Measurements from ENCODE around the gene MZB1. TPM values are rescaled to one million over a fixed set of nuclear protein-coding genes. Genes with fewer than 3 reads are reported as not detected.

The MZB1 gene
- total RNA-seq, 120 experiments from 2014 or later = 0.25 to 3.6 (median 0.63) TPM; not detected in 75

Other genes starting within 250 kb of the MZB1 start
- gene SIL1, start 191.5 kb downstream of the MZB1 start, total RNA-seq = 10 to 100 TPM; 21.5 to 48.7 (median 34.1) TPM
- gene MATR3, start 96.2 kb downstream of the MZB1 start, total RNA-seq = 100 to 1,000 TPM; 154 to 477 (median 345) TPM
- 100 to 1,000 TPM in 117 of 120 experiments, 10 to 100 TPM in 3; 80.8 to 201 (median 156) TPM for gene PAIP2, start 48.1 kb downstream of the MZB1 start, total RNA-seq
- 1 to 10 TPM in 2 of 120 experiments, under 1 TPM in 1, not detected in 117; 0.19 to 1.4 (median 1.2) TPM for gene SLC23A1, start 6.6 kb downstream of the MZB1 start, total RNA-seq
- 10 to 100 TPM in 1 of 120 experiments, 1 to 10 TPM in 119; 2.1 to 10.7 (median 3.4) TPM for gene PROB1, start 5.2 kb upstream of the MZB1 start, total RNA-seq
- gene SPATA24, start 14.2 kb upstream of the MZB1 start, total RNA-seq = 10 to 100 TPM in 6 of 120 experiments, 1 to 10 TPM in 114; 2.5 to 12.3 (median 6.3) TPM
- gene DNAJC18, start 49.6 kb upstream of the MZB1 start, total RNA-seq = 10 to 100 TPM; 26.6 to 69.5 (median 49.7) TPM
- 10 to 100 TPM in 2 of 120 experiments, 1 to 10 TPM in 105, under 1 TPM in 4, not detected in 9; 0.47 to 14.0 (median 3.3) TPM for gene ECSCR, start 72.8 kb upstream of the MZB1 start, total RNA-seq
- not detected for gene SMIM33, start 81.1 kb upstream of the MZB1 start, total RNA-seq
- gene STING1, start 92.8 kb upstream of the MZB1 start, total RNA-seq = 10 to 100 TPM in 68 of 120 experiments, 1 to 10 TPM in 52; 3.2 to 24.7 (median 10.5) TPM
- gene UBE2D2, start 171.4 kb upstream of the MZB1 start, total RNA-seq = 100 to 1,000 TPM in 108 of 120 experiments, 10 to 100 TPM in 12; 71.6 to 161 (median 119) TPM

Measured in dorsolateral prefrontal cortex (tissue), 118 donors.